WTC11 (cell line): ENCODE data around the gene ST3GAL5. TPM values are rescaled to one million over a fixed set of nuclear protein-coding genes. Genes with fewer than 3 reads are reported as not detected.

Experiments used
- ATAC-seq: fragments of 200-7000 bp; cut with Tn5 transposase; 2 replicates; pipeline ENCODE4 v1.10.0; 2021; ENCODE audit warnings: mild to moderate bottlenecking, moderate library complexity
- Bru-seq: library from RNA; stranded (reverse); fragments of 400-500 nt; gene quantifications from one replicate; lab custom pipeline; 2021; lab: Mats Ljungman, UMichigan
- CTCF ChIA-PET: fragments of 300-600 bp; sonication (Branson Sonifier 250); formaldehyde crosslinking; loops from one replicate; lab custom pipeline; 2021; ENCODE audit warnings: antibody characterized with exemption; lab: Charles Lee
- POLR2A ChIA-PET: fragments of 350-600 bp; sonication (Branson Sonifier 250); formaldehyde crosslinking; loops from one replicate; lab custom pipeline; 2021; ENCODE audit warnings: antibody characterized with exemption; lab: Charles Lee
- DNase-seq: peaks from one replicate; pipeline ENCODE4 v3.0.0; 2021; ENCODE audit warnings: low spot score
- H3K27ac Mint-ChIP-seq: 2 replicates; pipeline ENCODE4 v1.8.0; 2021; ENCODE audit warnings: mixed read lengths
- H3K27me3 Mint-ChIP-seq: 2 replicates; pipeline ENCODE4 v1.8.0; 2021; ENCODE audit warnings: low read depth, mild to moderate bottlenecking, moderate library complexity, mixed read lengths
- H3K36me3 Mint-ChIP-seq: 2 replicates; pipeline ENCODE4 v1.8.0; 2021; ENCODE audit warnings: mixed read lengths
- H3K4me1 Mint-ChIP-seq: 2 replicates; pipeline ENCODE4 v1.8.0; 2022; ENCODE audit warnings: mixed read lengths
- H3K4me3 Mint-ChIP-seq: 2 replicates; pipeline ENCODE4 v1.8.0; 2021; ENCODE audit warnings: mild to moderate bottlenecking, moderate library complexity, mixed read lengths
- H3K9me3 Mint-ChIP-seq: 2 replicates; pipeline ENCODE4 v1.8.0; 2021; ENCODE audit warnings: mixed read lengths
- AFF4 ChIP-seq: sonication (generic); formaldehyde crosslinking; IDR thresholded peaks from 2 replicates; pipeline ENCODE4 v1.8.1; 2023; ENCODE audit warnings: mild to moderate bottlenecking, missing genetic modification reagents, borderline replicate concordance
- CBFB ChIP-seq: sonication (generic); formaldehyde crosslinking; IDR thresholded peaks from 2 replicates; pipeline ENCODE4 v1.8.1; 2022; ENCODE audit warnings: mild to moderate bottlenecking, low read depth, missing genetic modification reagents
- CDX4 ChIP-seq: fragments of 250-450 bp; sonication (Bioruptor Pico); IDR thresholded peaks from 2 replicates; pipeline ENCODE4 v1.9.0; 2021; ENCODE audit warnings: moderate library complexity, mild to moderate bottlenecking, inconsistent platforms, borderline replicate concordance
- CREM ChIP-seq: sonication (generic); formaldehyde crosslinking; IDR thresholded peaks from 2 replicates; pipeline ENCODE4 v1.8.1; 2022; ENCODE audit warnings: mild to moderate bottlenecking, missing genetic modification reagents, moderate library complexity
- E2F1 ChIP-seq: sonication (generic); formaldehyde crosslinking; IDR thresholded peaks from 2 replicates; pipeline ENCODE4 v1.8.0; 2022; ENCODE audit warnings: mild to moderate bottlenecking, missing genetic modification reagents
- ETV6 ChIP-seq: sonication (generic); formaldehyde crosslinking; IDR thresholded peaks from 2 replicates; pipeline ENCODE4 v1.8.1; 2022; ENCODE audit warnings: mild to moderate bottlenecking, missing genetic modification reagents
- GTF2I ChIP-seq: fragments of 250-450 bp; sonication (Bioruptor Pico); conservative IDR thresholded peaks from 2 replicates; pipeline ENCODE4 v1.4.0; 2021; ENCODE audit warnings: mild to moderate bottlenecking
- HMGA2 ChIP-seq: fragments of 250-450 bp; sonication (Bioruptor Pico); IDR thresholded peaks from 2 replicates; pipeline ENCODE4 v1.4.0; 2021; ENCODE audit warnings: mild to moderate bottlenecking, moderate library complexity
- JUN ChIP-seq: sonication (generic); formaldehyde crosslinking; IDR thresholded peaks from 2 replicates; pipeline ENCODE4 v1.8.0; 2023; ENCODE audit warnings: mild to moderate bottlenecking, missing genetic modification reagents
- MXD4 ChIP-seq: fragments of 250-450 bp; sonication (Bioruptor Pico); IDR thresholded peaks from 2 replicates; pipeline ENCODE4 v1.8.0; 2021; ENCODE audit warnings: mild to moderate bottlenecking, moderate library complexity, borderline replicate concordance
- NFATC4 ChIP-seq: fragments of 250-450 bp; sonication (Bioruptor Pico); IDR thresholded peaks from 2 replicates; pipeline ENCODE4 v1.9.0; 2021; ENCODE audit warnings: mild to moderate bottlenecking
- NFE2L1 ChIP-seq: sonication (generic); formaldehyde crosslinking; IDR thresholded peaks from 2 replicates; pipeline ENCODE4 v1.8.1; 2023; ENCODE audit warnings: missing genetic modification reagents
- NFYB ChIP-seq: sonication (generic); formaldehyde crosslinking; conservative IDR thresholded peaks from 2 replicates; pipeline ENCODE4 v1.8.0; 2022; ENCODE audit warnings: low read depth, missing genetic modification reagents
- OVOL2 ChIP-seq: fragments of 250-450 bp; sonication (Bioruptor Pico); IDR thresholded peaks from 2 replicates; pipeline ENCODE4 v1.9.0; 2021; ENCODE audit warnings: mild to moderate bottlenecking, borderline replicate concordance
- RORB ChIP-seq: fragments of 250-450 bp; sonication (Bioruptor Pico); IDR thresholded peaks from 2 replicates; pipeline ENCODE4 v1.9.0; 2021; ENCODE audit warnings: mild to moderate bottlenecking
- TCF7 ChIP-seq: sonication (generic); formaldehyde crosslinking; IDR thresholded peaks from 2 replicates; pipeline ENCODE4 v1.8.0; 2022; ENCODE audit warnings: mild to moderate bottlenecking, low read depth, missing genetic modification reagents, moderate library complexity
- TEAD1 ChIP-seq: sonication (generic); formaldehyde crosslinking; IDR thresholded peaks from 2 replicates; pipeline ENCODE4 v1.8.0; 2022; ENCODE audit warnings: mild to moderate bottlenecking, missing genetic modification reagents
- ZBTB43 ChIP-seq: sonication (generic); formaldehyde crosslinking; IDR thresholded peaks from 2 replicates; pipeline ENCODE4 v1.8.1; 2023; ENCODE audit warnings: mild to moderate bottlenecking, missing genetic modification reagents
- ZNF232 ChIP-seq: sonication (generic); formaldehyde crosslinking; IDR thresholded peaks from 2 replicates; pipeline ENCODE4 v1.8.0; 2022; ENCODE audit warnings: mild to moderate bottlenecking, missing genetic modification reagents
- ZNF263 ChIP-seq: sonication (generic); formaldehyde crosslinking; IDR thresholded peaks from 2 replicates; pipeline ENCODE4 v1.8.1; 2022; ENCODE audit warnings: low read depth, mild to moderate bottlenecking, moderate library complexity, missing genetic modification reagents
- ZNF396 ChIP-seq: fragments of 250-450 bp; sonication (Bioruptor Pico); IDR thresholded peaks from 2 replicates; pipeline ENCODE4 v1.8.0; 2021; ENCODE audit warnings: mild to moderate bottlenecking, moderate library complexity, borderline replicate concordance
- ZNF423 ChIP-seq: fragments of 250-450 bp; sonication (Bioruptor Pico); IDR thresholded peaks from 2 replicates; pipeline ENCODE4 v2.1.2; 2022; ENCODE audit warnings: mild to moderate bottlenecking, moderate library complexity
- long read RNA-seq, 3 experiments: library from RNA in 1 of 3; library from capped mRNA in 1 of 3; library from polyadenylated mRNA in 1 of 3; unstranded in 2 of 3; stranded (forward) in 1 of 3; transcript quantifications; one replicate each; pipeline ENCODE4 v2.0.0, GENCODE V29; 2021
- total RNA-seq: library from RNA; stranded (reverse); gene quantifications from 3 replicates; pipeline ENCODE4 v1.2.3, GENCODE V29; 2021
- TF ChIP-seq, protein P1 (sequence below): fragments of 200-600 bp; IDR thresholded peaks from 2 replicates; pipeline ENCODE4 v1.8.0; 2022; ENCODE audit warnings: antibody characterized with exemption
- TF ChIP-seq, protein P2 (sequence below): sonication (generic); formaldehyde crosslinking; IDR thresholded peaks from 2 replicates; pipeline ENCODE4 v1.8.1; 2022; ENCODE audit warnings: mild to moderate bottlenecking, missing genetic modification reagents, moderate library complexity, borderline replicate concordance
- TF ChIP-seq, protein P3 (sequence below): sonication (generic); formaldehyde crosslinking; IDR thresholded peaks from 2 replicates; pipeline ENCODE4 v1.8.1; 2023; ENCODE audit warnings: mild to moderate bottlenecking, moderate library complexity, missing genetic modification reagents

The ST3GAL5 gene
- total RNA-seq (5.9 to 6.8 TPM (median 6.2 TPM) in 3 replicates), Bru-seq, nascent RNA (percentile 53 among the genes with signal in this experiment)
- long read RNA-seq, experiment 1, full-length matches to known transcripts = 17 of 22 reads
- long read RNA-seq, experiment 1, partial matches to known transcripts = 1 of 22 reads
- long read RNA-seq, experiment 1, other reads (novel, unspliced or antisense) = 4 of 22 reads
- long read RNA-seq, experiment 2, full-length matches to known transcripts = 3 of 5 reads
- long read RNA-seq, experiment 2, partial matches to known transcripts = 0 of 5 reads
- long read RNA-seq, experiment 2, other reads (novel, unspliced or antisense) = 2 of 5 reads
- long read RNA-seq, experiment 3 = 0 reads

DNA sequence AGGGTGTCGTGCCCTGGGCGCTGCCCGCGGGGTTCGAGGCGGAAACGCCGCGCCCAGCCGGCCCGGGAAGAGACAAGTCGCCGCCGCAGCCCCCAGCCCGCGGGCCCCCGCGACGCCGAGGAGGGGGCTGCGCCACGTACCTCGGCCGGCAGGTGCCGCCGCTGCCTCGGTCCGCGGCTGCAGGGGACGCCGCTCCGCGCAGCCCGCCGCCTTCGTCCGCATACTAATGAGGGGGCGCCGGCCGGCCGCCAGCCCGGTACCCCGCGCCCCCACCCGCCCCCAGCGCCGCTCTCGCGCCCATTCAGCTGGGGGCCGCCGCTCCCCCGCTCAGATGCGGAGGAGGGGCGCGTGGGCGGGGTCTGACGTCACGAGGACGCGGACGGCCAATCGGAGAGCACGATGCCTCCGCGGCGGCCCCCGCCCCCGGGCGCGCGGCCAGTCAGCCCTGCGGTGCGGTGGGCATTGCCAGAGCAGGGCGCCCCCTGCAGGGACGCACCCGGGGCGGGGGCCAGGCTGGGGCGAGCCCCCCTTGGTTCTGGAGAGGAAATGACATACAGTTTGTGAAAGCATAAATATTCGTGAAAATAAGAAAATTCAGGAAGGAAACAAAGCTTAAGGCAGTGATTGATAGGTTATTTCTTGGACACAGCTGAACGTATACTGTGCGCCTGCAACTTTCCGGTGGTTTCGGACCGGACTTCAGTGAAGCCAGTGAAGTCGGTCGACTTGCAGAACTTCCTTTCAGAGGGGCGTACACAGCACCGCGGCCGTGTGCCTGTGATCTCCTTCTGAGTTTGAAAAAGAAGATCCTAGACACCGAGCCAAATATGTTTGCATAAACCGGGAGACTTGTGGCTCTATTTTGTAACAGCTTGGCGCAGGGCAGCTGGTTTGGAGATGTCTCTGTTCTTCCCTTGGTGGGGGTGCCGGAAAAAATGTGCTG is at the start of gene ST3GAL5:
TSS of gene ST3GAL5 (minus strand) at position 307 of the 943 bp plus-strand sequence. CDS start at position 222, 85 bp downstream.
- no peak within 1 kb of the TSS for H3K27ac Mint-ChIP-seq
- CTCF ChIA-PET = interaction anchor here (0.6 to 4.8 kb wide), 41 partner anchors 10 to 440 kb away, joined by 3 to 43 read pairs (median 4); partner anchors contain the start of genes POLR1A and PTCD3
- ATAC-seq (peak; percentile 82), DNase-seq (peak; percentile 89)
- peaks cover 29% of the 10 kb centered on the region for H3K27me3 Mint-ChIP-seq
- peaks cover 29% of the 10 kb centered on the region for H3K4me1 Mint-ChIP-seq
- H3K9me3 Mint-ChIP-seq = no peaks in the 10 kb centered on the region
- POLR2A ChIA-PET = no interaction called here
- H3K4me3 Mint-ChIP-seq = peak within 1 kb of the TSS; percentile 91
- no peaks in the 10 kb centered on the region for H3K36me3 Mint-ChIP-seq
- TF ChIP-seq ETV6 (CRISPR knock-in tag) (no peak), OVOL2 (CRISPR knock-in tag) (no peak), E2F1 (CRISPR knock-in tag) (no peak), HMGA2 (CRISPR knock-in tag) (no peak), CDX4 (CRISPR knock-in tag) (no peak), ZNF263 (CRISPR knock-in tag) (no peak), MXD4 (CRISPR knock-in tag) (no peak), CBFB (CRISPR knock-in tag) (no peak), GTF2I (no peak), ZNF396 (CRISPR knock-in tag) (no peak), ZNF423 (CRISPR knock-in tag) (no peak), AFF4 (CRISPR knock-in tag) (no peak), NFYB (CRISPR knock-in tag) (peak; percentile 59), NFE2L1 (CRISPR knock-in tag) (no peak), TCF7 (CRISPR knock-in tag) (no peak), ZNF232 (no peak), TEAD1 (CRISPR knock-in tag) (no peak), RORB (CRISPR knock-in tag) (no peak), ZBTB43 (no peak), JUN (CRISPR knock-in tag) (no peak), NFATC4 (CRISPR knock-in tag) (no peak), CREM (0 out of 2 replicates have a peak, but pooled peaks have one; percentile 48)
- TF ChIP-seq, protein P1, sequence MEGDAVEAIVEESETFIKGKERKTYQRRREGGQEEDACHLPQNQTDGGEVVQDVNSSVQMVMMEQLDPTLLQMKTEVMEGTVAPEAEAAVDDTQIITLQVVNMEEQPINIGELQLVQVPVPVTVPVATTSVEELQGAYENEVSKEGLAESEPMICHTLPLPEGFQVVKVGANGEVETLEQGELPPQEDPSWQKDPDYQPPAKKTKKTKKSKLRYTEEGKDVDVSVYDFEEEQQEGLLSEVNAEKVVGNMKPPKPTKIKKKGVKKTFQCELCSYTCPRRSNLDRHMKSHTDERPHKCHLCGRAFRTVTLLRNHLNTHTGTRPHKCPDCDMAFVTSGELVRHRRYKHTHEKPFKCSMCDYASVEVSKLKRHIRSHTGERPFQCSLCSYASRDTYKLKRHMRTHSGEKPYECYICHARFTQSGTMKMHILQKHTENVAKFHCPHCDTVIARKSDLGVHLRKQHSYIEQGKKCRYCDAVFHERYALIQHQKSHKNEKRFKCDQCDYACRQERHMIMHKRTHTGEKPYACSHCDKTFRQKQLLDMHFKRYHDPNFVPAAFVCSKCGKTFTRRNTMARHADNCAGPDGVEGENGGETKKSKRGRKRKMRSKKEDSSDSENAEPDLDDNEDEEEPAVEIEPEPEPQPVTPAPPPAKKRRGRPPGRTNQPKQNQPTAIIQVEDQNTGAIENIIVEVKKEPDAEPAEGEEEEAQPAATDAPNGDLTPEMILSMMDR = no peak
- TF ChIP-seq, protein P2, sequence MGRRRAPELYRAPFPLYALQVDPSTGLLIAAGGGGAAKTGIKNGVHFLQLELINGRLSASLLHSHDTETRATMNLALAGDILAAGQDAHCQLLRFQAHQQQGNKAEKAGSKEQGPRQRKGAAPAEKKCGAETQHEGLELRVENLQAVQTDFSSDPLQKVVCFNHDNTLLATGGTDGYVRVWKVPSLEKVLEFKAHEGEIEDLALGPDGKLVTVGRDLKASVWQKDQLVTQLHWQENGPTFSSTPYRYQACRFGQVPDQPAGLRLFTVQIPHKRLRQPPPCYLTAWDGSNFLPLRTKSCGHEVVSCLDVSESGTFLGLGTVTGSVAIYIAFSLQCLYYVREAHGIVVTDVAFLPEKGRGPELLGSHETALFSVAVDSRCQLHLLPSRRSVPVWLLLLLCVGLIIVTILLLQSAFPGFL (CRISPR knock-in tag) = no peak
- TF ChIP-seq, protein P3, sequence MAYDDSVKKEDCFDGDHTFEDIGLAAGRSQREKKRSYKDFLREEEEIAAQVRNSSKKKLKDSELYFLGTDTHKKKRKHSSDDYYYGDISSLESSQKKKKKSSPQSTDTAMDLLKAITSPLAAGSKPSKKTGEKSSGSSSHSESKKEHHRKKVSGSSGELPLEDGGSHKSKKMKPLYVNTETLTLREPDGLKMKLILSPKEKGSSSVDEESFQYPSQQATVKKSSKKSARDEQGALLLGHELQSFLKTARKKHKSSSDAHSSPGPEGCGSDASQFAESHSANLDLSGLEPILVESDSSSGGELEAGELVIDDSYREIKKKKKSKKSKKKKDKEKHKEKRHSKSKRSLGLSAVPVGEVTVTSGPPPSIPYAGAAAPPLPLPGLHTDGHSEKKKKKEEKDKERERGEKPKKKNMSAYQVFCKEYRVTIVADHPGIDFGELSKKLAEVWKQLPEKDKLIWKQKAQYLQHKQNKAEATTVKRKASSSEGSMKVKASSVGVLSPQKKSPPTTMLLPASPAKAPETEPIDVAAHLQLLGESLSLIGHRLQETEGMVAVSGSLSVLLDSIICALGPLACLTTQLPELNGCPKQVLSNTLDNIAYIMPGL (CRISPR knock-in tag) = no peak; the same call in 1 of the 2 replicates
